HepG2 (cell line): Measurements from ENCODE around the gene UXS1. TPM values are rescaled to one million over a fixed set of nuclear protein-coding genes. Genes with fewer than 3 reads are reported as not detected.

Experiments
- ATAC-seq: fragments of 200-7000 bp; cut with Tn5 transposase; 3 replicates; pipeline ENCODE4 v1.9.1; 2020; ENCODE audit warnings: mild to moderate bottlenecking, moderate library complexity
- BruUV-seq: library from RNA; stranded (reverse); fragments of 400-500 nt; replicated peaks from 2 replicates; lab custom pipeline; 2021; lab: Mats Ljungman, UMichigan
- CTCF ChIA-PET: fragments of 300-600 bp; formaldehyde crosslinking; extraction: SDS; loops from one replicate; lab custom pipeline; 2021; ENCODE audit warnings: low total read pairs, inconsistent platforms, low intra/inter-chr PET ratio; lab: Yijun Ruan, JAX
- POLR2A ChIA-PET: fragments of 350-600 bp; sonication (Branson Sonifier 250); formaldehyde crosslinking; loops from one replicate; lab custom pipeline; 2020; ENCODE audit warnings: antibody characterized with exemption, inconsistent platforms; lab: Yijun Ruan, JAX
- DNase-seq: peaks from one replicate; pipeline ENCODE4 v3.0.0-alpha.2; 2015; ENCODE audit warnings: low spot score
- FAIRE-seq: peaks from 3 replicates; lab custom pipeline; 2011; peaks lifted over from hg19 to GRCh38; lab: Jason Lieb, UNC
- H2AFZ ChIP-seq: one replicate; pipeline ENCODE4 v1.6.1; 2011; ENCODE audit warnings: low read length, inconsistent platforms
- H3K27ac ChIP-seq: fragments of 300-600 bp; 3 replicates; pipeline ENCODE4 v1.8.0; 2011; ENCODE audit warnings: mixed run types, mild to moderate bottlenecking, mixed read lengths, low read length, inconsistent platforms; ENCODE audit not compliant: insufficient read depth; ENCODE audit errors: extremely low read length
- H3K27me3 ChIP-seq, 2 experiments: fragments of 200-600 bp in 1 of 2; 2 replicates in 1 of 2; 3 replicates in 1 of 2; pipeline versions ENCODE4 v1.6.0 to v1.8.0; 2011; ENCODE audit warnings: low read length in 2 of 2, mild to moderate bottlenecking in 2 of 2, moderate library complexity in 2 of 2, inconsistent platforms in 1 of 2; ENCODE audit not compliant: insufficient read depth in 2 of 2, control insufficient read depth in 1 of 2
- H3K36me3 ChIP-seq, 2 experiments: fragments of 200-600 bp in 1 of 2; replicated peaks in 1 of 2; 2 replicates in 1 of 2; 3 replicates in 1 of 2; pipeline versions ENCODE4 v1.5.1 to v1.8.0; 2011; ENCODE audit warnings: low read length in 2 of 2, inconsistent platforms in 1 of 2; ENCODE audit not compliant: insufficient read depth in 2 of 2, control insufficient read depth in 1 of 2
- H3K4me1 ChIP-seq: 2 replicates; pipeline ENCODE4 v1.5.1; 2012; ENCODE audit warnings: low read length, inconsistent platforms; ENCODE audit not compliant: insufficient read depth
- H3K4me2 ChIP-seq: 2 replicates; pipeline ENCODE4 v1.6.0; 2011; ENCODE audit warnings: low read depth, low read length, inconsistent platforms
- H3K4me3 ChIP-seq, 3 experiments: fragments of 200-600 bp in 1 of 3; sonication (generic), shearing (Covaris generic) in 1 of 3; replicated peaks in 1 of 3; 2 replicates each; pipeline ENCODE4 v1.5.1; 2011 to 2016; ENCODE audit warnings: low read length in 3 of 3, inconsistent platforms in 2 of 3, low read depth in 2 of 3, mild to moderate bottlenecking in 2 of 3, control low read depth in 1 of 3, mixed read lengths in 1 of 3; ENCODE audit not compliant: insufficient read depth in 1 of 3
- H3K79me2 ChIP-seq: one replicate; pipeline ENCODE4 v1.6.1; 2011; ENCODE audit warnings: low read length, inconsistent platforms; ENCODE audit not compliant: insufficient read depth
- H3K9ac ChIP-seq: 2 replicates; pipeline ENCODE4 v1.6.0; 2011; ENCODE audit warnings: mild to moderate bottlenecking, low read depth, low read length, inconsistent platforms; ENCODE audit not compliant: insufficient read depth
- H3K9me3 ChIP-seq: 2 replicates; pipeline ENCODE4 v1.5.1; 2012; ENCODE audit warnings: mild to moderate bottlenecking, low read length
- H4K20me1 ChIP-seq: 2 replicates; pipeline ENCODE4 v1.6.0; 2011; ENCODE audit warnings: inconsistent platforms, mild to moderate bottlenecking, low read length, moderate library complexity; ENCODE audit not compliant: insufficient read depth
- FOXA1 ChIP-seq, 2 experiments: fragments of 450-650 bp in 1 of 2; sonication (generic) in 1 of 2; formaldehyde crosslinking in 1 of 2; IDR thresholded peaks; 2 replicates each; pipeline versions ENCODE4 v1.4.0 to v1.6.1; 2016 to 2020; ENCODE audit warnings: missing genetic modification reagents in 1 of 2
- FOXK1 ChIP-seq: sonication (generic); formaldehyde crosslinking; IDR thresholded peaks from 2 replicates; pipeline ENCODE4 v1.4.0; 2020; ENCODE audit warnings: low read depth, missing genetic modification reagents, borderline replicate concordance
- HOXA3 ChIP-seq: sonication (generic); formaldehyde crosslinking; IDR thresholded peaks from 2 replicates; pipeline ENCODE4 v1.5.0; 2020; ENCODE audit warnings: missing genetic modification reagents
- RAD21 ChIP-seq: fragments of 450-650 bp; formaldehyde crosslinking; IDR thresholded peaks from 2 replicates; pipeline ENCODE4 v1.5.0; 2020; ENCODE audit warnings: mild to moderate bottlenecking
- TBX3 ChIP-seq: fragments of 450-650 bp; IDR thresholded peaks from 2 replicates; pipeline ENCODE4 v1.6.1; 2017; ENCODE audit warnings: antibody characterized with exemption, mild to moderate bottlenecking, inconsistent platforms, borderline replicate concordance
- ZNF776 ChIP-seq: sonication (generic); formaldehyde crosslinking; IDR thresholded peaks from 2 replicates; pipeline ENCODE4 v1.4.0; 2020; ENCODE audit warnings: mild to moderate bottlenecking, missing genetic modification reagents
- ZNF816 ChIP-seq: sonication (generic); formaldehyde crosslinking; IDR thresholded peaks from 2 replicates; pipeline ENCODE4 v1.8.0; 2022; ENCODE audit warnings: missing genetic modification reagents, mild to moderate bottlenecking, borderline replicate concordance
- ZSCAN9 ChIP-seq: IDR thresholded peaks from 2 replicates; pipeline ENCODE4 v1.6.1; 2016; ENCODE audit warnings: borderline replicate concordance
- WGBS: methylation state at CpG from one replicate; pipeline ENCODE4 v1.1.6; 2017; ENCODE audit warnings: low lambda C conversion rate; 5-methylcytosine and 5-hydroxymethylcytosine counted together
- in situ Hi-C: cut with HindIII; loops from 2 replicates; pipeline ENCODE4 v1.10.0; 2017; ENCODE audit warnings: low pct_unique_long_range_greater_than_20kb; ENCODE audit not compliant: extremely low pct_ligation_motif_present
- intact Hi-C: fragments of 100-400 bp; cut with micrococcal nuclease; formaldehyde crosslinking; loops from one replicate; pipeline ENCODE4 v1.10.0; 2022; ENCODE audit not compliant: unreplicated experiment
- polyA plus RNA-seq, 8 experiments: library from polyadenylated mRNA; depleted of rRNA in 3 of 8; stranded (reverse) in 7 of 8; unstranded in 1 of 8; fragments of >200 nt; fragmentation: Illumina TruSeq in 4 of 8; extraction: Trizol in 4 of 8; gene quantifications; 2 replicates each; pipeline versions ENCODE4 v1.2.1 to v1.2.3, GENCODE V29; 2011 to 2016; ENCODE audit warnings: low read depth in 4 of 8, missing spikeins in 1 of 8, mixed read lengths in 1 of 8; ENCODE audit not compliant: insufficient read depth in 1 of 8
- total RNA-seq, 5 experiments: library from RNA; depleted of rRNA; stranded (reverse); fragments of >200 nt; fragmentation: Illumina TruSeq; extraction: Trizol; gene quantifications; 2 replicates each; pipeline ENCODE4 v1.2.3, GENCODE V29; 2016; ENCODE audit warnings: low read depth in 1 of 5
- TF ChIP-seq, protein P1 (sequence below): IDR thresholded peaks from 2 replicates; pipeline ENCODE4 v1.6.1; 2016; ENCODE audit warnings: low read depth, missing genetic modification reagents, missing compliant biosample characterization
- TF ChIP-seq, protein P2 (sequence below): sonication (generic); formaldehyde crosslinking; IDR thresholded peaks from 2 replicates; pipeline ENCODE4 v1.5.0; 2020; ENCODE audit warnings: mild to moderate bottlenecking, missing genetic modification reagents

UXS1 gene
- total and polyA plus RNA-seq, 2 of the 13 experiments (the other 11 are each of a cell fraction or from before 2014, with no cell fraction given): 53.3 to 110 TPM

DNA sequence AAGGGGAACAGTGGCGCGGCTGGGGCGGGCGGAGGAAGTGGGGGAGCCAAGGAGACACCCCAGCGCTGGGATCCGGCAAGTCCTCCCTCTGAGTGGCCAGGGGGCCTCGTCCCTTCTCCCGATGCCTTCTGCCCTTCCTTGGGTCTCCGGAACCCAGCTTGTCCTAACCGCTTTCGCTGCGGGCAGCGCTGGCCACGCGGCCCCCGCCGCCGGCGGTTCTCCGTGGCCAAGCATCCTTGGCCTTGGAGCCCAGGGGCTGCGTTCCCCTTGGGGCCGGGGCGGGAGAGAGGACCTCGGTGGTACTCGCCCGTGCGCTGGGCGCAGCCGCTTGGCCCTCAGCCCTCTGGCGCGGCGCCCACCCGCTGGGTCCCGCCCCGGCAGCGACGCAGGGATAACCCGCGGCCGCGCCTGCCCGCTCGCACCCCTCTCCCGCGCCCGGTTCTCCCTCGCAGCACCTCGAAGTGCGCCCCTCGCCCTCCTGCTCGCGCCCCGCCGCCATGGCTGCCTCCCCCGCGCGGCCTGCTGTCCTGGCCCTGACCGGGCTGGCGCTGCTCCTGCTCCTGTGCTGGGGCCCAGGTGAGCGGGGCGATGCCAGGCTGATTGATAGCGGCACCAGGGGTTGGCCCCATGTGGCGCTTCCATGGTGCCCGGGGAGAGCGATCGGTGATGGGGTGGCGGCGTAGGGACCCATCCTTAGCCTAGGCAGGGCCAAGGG lies 128.7 kb downstream of the UXS1 start:
- ATAC-seq: no peak
- H3K27me3 ChIP-seq: peaks cover 0 to 23% of the 10 kb centered on the region in 2 experiments; a peak in 3 of 5 replicates
- DNase-seq: no peak
- FAIRE-seq: no peak
- H3K4me1 ChIP-seq: no peaks in the 10 kb centered on the region
- in situ Hi-C loops: no loop called here
- no peaks in the 10 kb centered on the region for H3K79me2 ChIP-seq
- no TSS peak for BruUV-seq
- TF ChIP-seq HOXA3 (CRISPR knock-in tag) (no peak), FOXK1 (CRISPR knock-in tag) (no peak), TBX3 (no peak), RAD21 (no peak)
- TF ChIP-seq, all 625 proteins: peak for 0
- H3K27ac ChIP-seq: no peak overlapping the region
- H3K9me3 ChIP-seq: no peaks in the 10 kb centered on the region
- ChIA-PET POLR2A (no interaction called here), CTCF (no interaction called here)
- intact Hi-C loops: no loop called here
- H3K4me3 ChIP-seq: no peak overlapping the region
- no peaks in the 10 kb centered on the region for H4K20me1 ChIP-seq
- 71% methylated on average over 49 of the region's 68 CpGs for WGBS
- no peak overlapping the region for H3K4me2 ChIP-seq
- H3K36me3 ChIP-seq: no peaks in the 10 kb centered on the region
- no peak overlapping the region for H3K9ac ChIP-seq
- H2AFZ ChIP-seq: no peak overlapping the region

DNA sequence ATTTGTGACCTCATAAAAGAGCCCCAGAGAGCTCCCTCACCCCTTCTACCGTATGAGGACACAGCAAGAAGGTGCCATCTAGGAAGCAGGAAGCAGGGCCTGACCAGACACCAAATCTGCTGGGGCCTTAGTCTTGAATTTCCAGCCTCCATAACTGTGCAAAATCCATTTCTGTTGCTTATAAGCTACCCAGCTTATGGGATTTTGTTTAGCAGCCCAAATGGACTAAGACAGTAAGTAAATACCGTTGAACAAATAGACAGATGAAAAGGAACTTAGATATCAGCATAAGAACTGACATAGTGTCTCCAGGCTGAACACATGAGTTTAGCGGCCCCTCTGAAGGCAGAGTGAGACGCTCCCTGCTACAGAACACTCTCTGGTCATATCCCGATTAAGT lies 130.9 kb downstream of the UXS1 start:
- FAIRE-seq: no peak
- TF ChIP-seq ZSCAN9 (CRISPR knock-in tag) (no peak), ZNF776 (CRISPR knock-in tag) (no peak), ZNF816 (CRISPR knock-in tag) (no peak), FOXA1 (IDR thresholded peaks at IDR 0.05) (no peak), FOXA1 (CRISPR knock-in tag; IDR thresholded peaks at IDR 0.05) (no peak), TBX3 (no peak)
- TF ChIP-seq, protein P1, sequence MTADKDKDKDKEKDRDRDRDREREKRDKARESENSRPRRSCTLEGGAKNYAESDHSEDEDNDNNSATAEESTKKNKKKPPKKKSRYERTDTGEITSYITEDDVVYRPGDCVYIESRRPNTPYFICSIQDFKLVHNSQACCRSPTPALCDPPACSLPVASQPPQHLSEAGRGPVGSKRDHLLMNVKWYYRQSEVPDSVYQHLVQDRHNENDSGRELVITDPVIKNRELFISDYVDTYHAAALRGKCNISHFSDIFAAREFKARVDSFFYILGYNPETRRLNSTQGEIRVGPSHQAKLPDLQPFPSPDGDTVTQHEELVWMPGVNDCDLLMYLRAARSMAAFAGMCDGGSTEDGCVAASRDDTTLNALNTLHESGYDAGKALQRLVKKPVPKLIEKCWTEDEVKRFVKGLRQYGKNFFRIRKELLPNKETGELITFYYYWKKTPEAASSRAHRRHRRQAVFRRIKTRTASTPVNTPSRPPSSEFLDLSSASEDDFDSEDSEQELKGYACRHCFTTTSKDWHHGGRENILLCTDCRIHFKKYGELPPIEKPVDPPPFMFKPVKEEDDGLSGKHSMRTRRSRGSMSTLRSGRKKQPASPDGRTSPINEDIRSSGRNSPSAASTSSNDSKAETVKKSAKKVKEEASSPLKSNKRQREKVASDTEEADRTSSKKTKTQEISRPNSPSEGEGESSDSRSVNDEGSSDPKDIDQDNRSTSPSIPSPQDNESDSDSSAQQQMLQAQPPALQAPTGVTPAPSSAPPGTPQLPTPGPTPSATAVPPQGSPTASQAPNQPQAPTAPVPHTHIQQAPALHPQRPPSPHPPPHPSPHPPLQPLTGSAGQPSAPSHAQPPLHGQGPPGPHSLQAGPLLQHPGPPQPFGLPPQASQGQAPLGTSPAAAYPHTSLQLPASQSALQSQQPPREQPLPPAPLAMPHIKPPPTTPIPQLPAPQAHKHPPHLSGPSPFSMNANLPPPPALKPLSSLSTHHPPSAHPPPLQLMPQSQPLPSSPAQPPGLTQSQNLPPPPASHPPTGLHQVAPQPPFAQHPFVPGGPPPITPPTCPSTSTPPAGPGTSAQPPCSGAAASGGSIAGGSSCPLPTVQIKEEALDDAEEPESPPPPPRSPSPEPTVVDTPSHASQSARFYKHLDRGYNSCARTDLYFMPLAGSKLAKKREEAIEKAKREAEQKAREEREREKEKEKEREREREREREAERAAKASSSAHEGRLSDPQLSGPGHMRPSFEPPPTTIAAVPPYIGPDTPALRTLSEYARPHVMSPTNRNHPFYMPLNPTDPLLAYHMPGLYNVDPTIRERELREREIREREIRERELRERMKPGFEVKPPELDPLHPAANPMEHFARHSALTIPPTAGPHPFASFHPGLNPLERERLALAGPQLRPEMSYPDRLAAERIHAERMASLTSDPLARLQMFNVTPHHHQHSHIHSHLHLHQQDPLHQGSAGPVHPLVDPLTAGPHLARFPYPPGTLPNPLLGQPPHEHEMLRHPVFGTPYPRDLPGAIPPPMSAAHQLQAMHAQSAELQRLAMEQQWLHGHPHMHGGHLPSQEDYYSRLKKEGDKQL (CRISPR knock-in tag): no peak
- TF ChIP-seq, protein P2, sequence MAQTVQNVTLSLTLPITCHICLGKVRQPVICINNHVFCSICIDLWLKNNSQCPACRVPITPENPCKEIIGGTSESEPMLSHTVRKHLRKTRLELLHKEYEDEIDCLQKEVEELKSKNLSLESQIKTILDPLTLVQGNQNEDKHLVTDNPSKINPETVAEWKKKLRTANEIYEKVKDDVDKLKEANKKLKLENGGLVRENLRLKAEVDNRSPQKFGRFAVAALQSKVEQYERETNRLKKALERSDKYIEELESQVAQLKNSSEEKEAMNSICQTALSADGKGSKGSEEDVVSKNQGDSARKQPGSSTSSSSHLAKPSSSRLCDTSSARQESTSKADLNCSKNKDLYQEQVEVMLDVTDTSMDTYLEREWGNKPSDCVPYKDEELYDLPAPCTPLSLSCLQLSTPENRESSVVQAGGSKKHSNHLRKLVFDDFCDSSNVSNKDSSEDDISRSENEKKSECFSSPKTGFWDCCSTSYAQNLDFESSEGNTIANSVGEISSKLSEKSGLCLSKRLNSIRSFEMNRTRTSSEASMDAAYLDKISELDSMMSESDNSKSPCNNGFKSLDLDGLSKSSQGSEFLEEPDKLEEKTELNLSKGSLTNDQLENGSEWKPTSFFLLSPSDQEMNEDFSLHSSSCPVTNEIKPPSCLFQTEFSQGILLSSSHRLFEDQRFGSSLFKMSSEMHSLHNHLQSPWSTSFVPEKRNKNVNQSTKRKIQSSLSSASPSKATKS (CRISPR knock-in tag): no peak

More for the DNA sequence above, 130.9 kb downstream of the UXS1 start:
- H3K9me3 ChIP-seq: no peaks in the 10 kb centered on the region
- ATAC-seq: no peak
- H3K79me2 ChIP-seq: no peaks in the 10 kb centered on the region
- CTCF ChIA-PET: no interaction called here
- H3K4me1 ChIP-seq: no peaks in the 10 kb centered on the region
- H3K4me3 ChIP-seq: no peak overlapping the region
- no peaks in the 10 kb centered on the region for H4K20me1 ChIP-seq
- intact Hi-C loops (no loop called here), in situ Hi-C loops (no loop called here)
- no peak overlapping the region for H3K27ac ChIP-seq
- H3K27me3 ChIP-seq: peaks cover 0 to 16% of the 10 kb centered on the region in 2 experiments; a peak in 3 of 5 replicates
- BruUV-seq: no TSS peak
- no peak overlapping the region for H3K4me2 ChIP-seq
- POLR2A ChIA-PET: no interaction called here
- H2AFZ ChIP-seq: no peak overlapping the region
- H3K36me3 ChIP-seq: no peaks in the 10 kb centered on the region
- DNase-seq: no peak
- H3K9ac ChIP-seq: no peak overlapping the region
- WGBS: 34% methylated on average over 5 of the region's 5 CpGs
